HepG2 (cell line): ENCODE measurements around the gene DCDC1. TPM values are rescaled to one million over a fixed set of nuclear protein-coding genes. Genes with fewer than 3 reads are reported as not detected.
A peak's percentile ranks its signal among the peaks of the same experiment; 100 is the strongest.

Source experiments
- CENPX ChIP-seq: sonication (generic); formaldehyde crosslinking; IDR thresholded peaks from 2 replicates; pipeline ENCODE4 v1.9.0; 2021; ENCODE audit warnings: mild to moderate bottlenecking, missing genetic modification reagents, moderate library complexity
- FLYWCH1 ChIP-seq: sonication (generic); formaldehyde crosslinking; IDR thresholded peaks from 2 replicates; pipeline ENCODE4 v1.8.1; 2023; ENCODE audit warnings: mild to moderate bottlenecking, missing genetic modification reagents
- FOSL2 ChIP-seq: sonication (generic); formaldehyde crosslinking; IDR thresholded peaks from 2 replicates; pipeline ENCODE4 v1.4.0; 2020; ENCODE audit warnings: missing genetic modification reagents
- GMEB1 ChIP-seq: sonication (generic); formaldehyde crosslinking; IDR thresholded peaks from 2 replicates; pipeline ENCODE4 v1.5.1; 2020; ENCODE audit warnings: missing genetic modification reagents, mild to moderate bottlenecking, borderline replicate concordance
- KLF13 ChIP-seq: sonication (generic); formaldehyde crosslinking; IDR thresholded peaks from 2 replicates; pipeline ENCODE4 v1.4.0; 2020; ENCODE audit warnings: mild to moderate bottlenecking, missing genetic modification reagents
- NFIC ChIP-seq: IDR thresholded peaks from 2 replicates; pipeline ENCODE4 v1.6.1; 2012; ENCODE audit warnings: mild to moderate bottlenecking, low read length, inconsistent platforms
- NFRKB ChIP-seq: fragments of 450-650 bp; IDR thresholded peaks from 2 replicates; pipeline ENCODE4 v1.6.1; 2017
- RBM22 ChIP-seq: fragments of 200-400 bp; formaldehyde crosslinking; optimal IDR thresholded peaks from 2 replicates; pipeline ENCODE3; 2017; ENCODE audit warnings: mild to moderate bottlenecking, low read length, moderate library complexity
- SKI ChIP-seq: fragments of 450-650 bp; IDR thresholded peaks from one replicate; pipeline ENCODE4 v1.6.1; 2018; ENCODE audit warnings: mild to moderate bottlenecking; ENCODE audit not compliant: partially characterized antibody
- SP4 ChIP-seq: sonication (generic); formaldehyde crosslinking; IDR thresholded peaks from 2 replicates; pipeline ENCODE4 v1.8.1; 2023; ENCODE audit warnings: mild to moderate bottlenecking, missing genetic modification reagents
- SP5 ChIP-seq: IDR thresholded peaks from 2 replicates; pipeline ENCODE4 v1.6.1; 2016; ENCODE audit warnings: low read depth, borderline replicate concordance
- ZBTB3 ChIP-seq: sonication (generic); formaldehyde crosslinking; IDR thresholded peaks from 2 replicates; pipeline ENCODE4 v1.4.0; 2020; ENCODE audit warnings: low read depth, mild to moderate bottlenecking, moderate library complexity, missing genetic modification reagents, borderline replicate concordance
- ZFP90 ChIP-seq: sonication (generic); formaldehyde crosslinking; IDR thresholded peaks from 2 replicates; pipeline ENCODE4 v1.8.0; 2022; ENCODE audit warnings: missing genetic modification reagents, mild to moderate bottlenecking, inconsistent platforms, borderline replicate concordance
- ZMYM3 ChIP-seq: sonication (generic); formaldehyde crosslinking; IDR thresholded peaks from 2 replicates; pipeline ENCODE4 v1.5.1; 2020; ENCODE audit warnings: mild to moderate bottlenecking, missing genetic modification reagents
- ZNF329 ChIP-seq: sonication (generic); formaldehyde crosslinking; IDR thresholded peaks from 2 replicates; pipeline ENCODE4 v1.9.0; 2021; ENCODE audit warnings: low read depth, mild to moderate bottlenecking, missing genetic modification reagents
- ZNF33B ChIP-seq: sonication (generic); formaldehyde crosslinking; IDR thresholded peaks from 2 replicates; pipeline ENCODE4 v1.5.1; 2020; ENCODE audit warnings: mild to moderate bottlenecking, missing genetic modification reagents
- ZNF451 ChIP-seq: sonication (generic); formaldehyde crosslinking; IDR thresholded peaks from 2 replicates; pipeline ENCODE4 v1.5.0; 2020; ENCODE audit warnings: mild to moderate bottlenecking, missing genetic modification reagents
- ZNF574 ChIP-seq: sonication (generic); formaldehyde crosslinking; IDR thresholded peaks from 2 replicates; pipeline ENCODE4 v1.4.0; 2020; ENCODE audit warnings: missing genetic modification reagents
- ZNF737 ChIP-seq: sonication (generic); formaldehyde crosslinking; IDR thresholded peaks from 2 replicates; pipeline ENCODE4 v1.5.0; 2020; ENCODE audit warnings: missing genetic modification reagents, mild to moderate bottlenecking, borderline replicate concordance
- ZNF749 ChIP-seq: sonication (generic); formaldehyde crosslinking; IDR thresholded peaks from 2 replicates; pipeline ENCODE4 v1.8.0; 2022; ENCODE audit warnings: mild to moderate bottlenecking, missing genetic modification reagents, moderate library complexity, borderline replicate concordance
- ZNF772 ChIP-seq: sonication (generic); formaldehyde crosslinking; IDR thresholded peaks from 2 replicates; pipeline ENCODE4 v1.5.0; 2020; ENCODE audit warnings: mild to moderate bottlenecking, missing genetic modification reagents
- ZNF777 ChIP-seq: sonication (generic); formaldehyde crosslinking; IDR thresholded peaks from 2 replicates; pipeline ENCODE4 v1.4.0; 2020; ENCODE audit warnings: missing genetic modification reagents
- ZXDC ChIP-seq: sonication (generic); formaldehyde crosslinking; IDR thresholded peaks from 2 replicates; pipeline ENCODE4 v1.5.0; 2020; ENCODE audit warnings: mild to moderate bottlenecking, missing genetic modification reagents
- polyA plus RNA-seq, 8 experiments: library from polyadenylated mRNA; depleted of rRNA in 3 of 8; stranded (reverse) in 7 of 8; unstranded in 1 of 8; fragments of >200 nt; fragmentation: Illumina TruSeq in 4 of 8; extraction: Trizol in 4 of 8; gene quantifications; 2 replicates each; pipeline versions ENCODE4 v1.2.1 to v1.2.3, GENCODE V29; 2011 to 2016; ENCODE audit warnings: low read depth in 4 of 8, missing spikeins in 1 of 8, mixed read lengths in 1 of 8; ENCODE audit not compliant: insufficient read depth in 1 of 8
- total RNA-seq, 5 experiments: library from RNA; depleted of rRNA; stranded (reverse); fragments of >200 nt; fragmentation: Illumina TruSeq; extraction: Trizol; gene quantifications; 2 replicates each; pipeline ENCODE4 v1.2.3, GENCODE V29; 2016; ENCODE audit warnings: low read depth in 1 of 5

The DCDC1 gene
- total and polyA plus RNA-seq, 2 of the 13 experiments (the other 11 are each of a cell fraction or from before 2014, with no cell fraction given) = 0.12 to 0.27 TPM

GRCh38 chr11:31369348-31370329 lies at the start of gene DCDC1, which contains the start of gene DNAJC24 (continued):
- TF ChIP-seq GMEB1 (CRISPR knock-in tag) = peak; percentile 68
- TF ChIP-seq ZMYM3 = 0 out of 2 replicates have a peak, but pooled peaks have one; percentile 18
- no peak for TF ChIP-seq ZBTB3 (CRISPR knock-in tag)
- peak; percentile 78 for TF ChIP-seq SP5 (CRISPR knock-in tag)
- peak; percentile 97 for TF ChIP-seq ZNF574 (CRISPR knock-in tag)
- TF ChIP-seq CENPX = no peak
- peak; percentile 69; the same call in 1 of the 2 replicates for TF ChIP-seq ZNF772 (CRISPR knock-in tag)
- peak; percentile 76 for TF ChIP-seq ZNF777 (CRISPR knock-in tag)
- no peak for TF ChIP-seq SKI
- TF ChIP-seq ZFP90 (CRISPR knock-in tag) = no peak
- TF ChIP-seq ZNF451 = no peak
- TF ChIP-seq ZNF329 (CRISPR knock-in tag) = no peak
- peak; percentile 63; the same call in 1 of the 2 replicates for TF ChIP-seq FOSL2 (CRISPR knock-in tag)
- no peak for TF ChIP-seq ZNF749 (CRISPR knock-in tag)
- TF ChIP-seq KLF13 = no peak
- TF ChIP-seq ZNF737 (CRISPR knock-in tag) = peak; percentile 65; the same call in 1 of the 2 replicates
- no peak for TF ChIP-seq NFIC
- no peak for TF ChIP-seq ZNF33B (CRISPR knock-in tag)
- no peak for TF ChIP-seq NFRKB
- TF ChIP-seq RBM22 = no peak
- TF ChIP-seq ZXDC (CRISPR knock-in tag) = no peak; the same call in 1 of the 2 replicates
- TF ChIP-seq FLYWCH1 = no peak
- peak; percentile 76; the same call in 1 of the 2 replicates for TF ChIP-seq SP4
